ENCODE data around the gene COPG2. TPM values are rescaled to one million over a fixed set of nuclear protein-coding genes. Genes with fewer than 3 reads are reported as not detected.

The COPG2 gene
- total RNA-seq, 1 experiment from 2014 or later: 13.9 TPM

DNA sequence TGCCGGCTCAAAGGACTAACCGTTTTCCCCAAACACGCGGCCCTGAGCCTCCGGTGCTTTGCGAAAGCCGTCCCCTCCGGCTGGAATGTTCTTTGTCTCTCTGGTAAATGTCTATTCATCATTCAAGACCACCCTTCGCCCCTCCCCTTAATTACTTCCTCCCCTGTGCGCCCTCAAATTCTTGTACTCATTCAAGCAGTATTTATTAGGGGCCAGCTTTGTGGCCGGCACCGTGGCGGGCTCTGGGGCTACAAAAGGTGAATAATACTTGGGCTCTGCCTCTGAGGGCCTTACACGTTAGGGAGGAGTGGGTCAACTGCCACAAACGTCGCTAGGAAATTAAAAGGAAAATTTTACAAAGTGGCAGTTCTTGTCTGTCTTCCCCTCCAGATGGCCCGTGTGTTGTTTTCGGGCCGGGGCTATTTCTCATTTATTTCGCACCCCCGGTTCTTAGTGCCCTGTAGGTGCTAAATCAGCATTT is 178.2 kb downstream of the COPG2 start:
- H3K4me1 ChIP-seq: peaks cover 48% of the 10 kb centered on the region
- Mint-ChIP-seq H3K4me3 (ENCODE audit: unreplicated experiment) (peak overlapping the region; percentile 37), H3K4me1 (ENCODE audit: low read depth, unreplicated experiment) (peaks cover 37% of the 10 kb centered on the region), H3K27ac (ENCODE audit: unreplicated experiment) (peak overlapping the region; percentile 89), H3K27me3 (ENCODE audit: insufficient read depth, unreplicated experiment) (no peaks in the 10 kb centered on the region), H3K9me3 (ENCODE audit: unreplicated experiment) (no peaks in the 10 kb centered on the region), H3K36me3 (ENCODE audit: insufficient read depth, unreplicated experiment) (peaks cover 49% of the 10 kb centered on the region)
- no peak overlapping the region for H3K4me3 ChIP-seq (ENCODE audit: low read depth, low read length)
- no TSS peak for BruUV-seq (replicated peaks)
- POLR2A ChIA-PET: no interaction called here
- TF ChIP-seq, protein P1, sequence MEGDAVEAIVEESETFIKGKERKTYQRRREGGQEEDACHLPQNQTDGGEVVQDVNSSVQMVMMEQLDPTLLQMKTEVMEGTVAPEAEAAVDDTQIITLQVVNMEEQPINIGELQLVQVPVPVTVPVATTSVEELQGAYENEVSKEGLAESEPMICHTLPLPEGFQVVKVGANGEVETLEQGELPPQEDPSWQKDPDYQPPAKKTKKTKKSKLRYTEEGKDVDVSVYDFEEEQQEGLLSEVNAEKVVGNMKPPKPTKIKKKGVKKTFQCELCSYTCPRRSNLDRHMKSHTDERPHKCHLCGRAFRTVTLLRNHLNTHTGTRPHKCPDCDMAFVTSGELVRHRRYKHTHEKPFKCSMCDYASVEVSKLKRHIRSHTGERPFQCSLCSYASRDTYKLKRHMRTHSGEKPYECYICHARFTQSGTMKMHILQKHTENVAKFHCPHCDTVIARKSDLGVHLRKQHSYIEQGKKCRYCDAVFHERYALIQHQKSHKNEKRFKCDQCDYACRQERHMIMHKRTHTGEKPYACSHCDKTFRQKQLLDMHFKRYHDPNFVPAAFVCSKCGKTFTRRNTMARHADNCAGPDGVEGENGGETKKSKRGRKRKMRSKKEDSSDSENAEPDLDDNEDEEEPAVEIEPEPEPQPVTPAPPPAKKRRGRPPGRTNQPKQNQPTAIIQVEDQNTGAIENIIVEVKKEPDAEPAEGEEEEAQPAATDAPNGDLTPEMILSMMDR (IDR thresholded peaks at IDR 0.05; ENCODE audit: insufficient read depth in 1 of 2, low read depth in 1 of 2, low read length in 1 of 2, severe bottlenecking in 1 of 2, unreplicated experiment in 1 of 2): no peak
- CTCF ChIA-PET: no interaction called here
- intact Hi-C loops (cut with micrococcal nuclease; ENCODE audit: unreplicated experiment): no loop called here
- H3K36me3 ChIP-seq (ENCODE audit: control insufficient read depth, insufficient read depth, low read length): peaks cover 2% of the 10 kb centered on the region
- no peaks in the 10 kb centered on the region for H3K27me3 ChIP-seq (replicated peaks; ENCODE audit: control insufficient read depth, insufficient read depth, low read length)
- H3K9me3 ChIP-seq: 0 out of 2 replicates have a peak, but pooled peaks cover 3% of the 10 kb centered on the region
- no peak for DNase-seq

DNA sequence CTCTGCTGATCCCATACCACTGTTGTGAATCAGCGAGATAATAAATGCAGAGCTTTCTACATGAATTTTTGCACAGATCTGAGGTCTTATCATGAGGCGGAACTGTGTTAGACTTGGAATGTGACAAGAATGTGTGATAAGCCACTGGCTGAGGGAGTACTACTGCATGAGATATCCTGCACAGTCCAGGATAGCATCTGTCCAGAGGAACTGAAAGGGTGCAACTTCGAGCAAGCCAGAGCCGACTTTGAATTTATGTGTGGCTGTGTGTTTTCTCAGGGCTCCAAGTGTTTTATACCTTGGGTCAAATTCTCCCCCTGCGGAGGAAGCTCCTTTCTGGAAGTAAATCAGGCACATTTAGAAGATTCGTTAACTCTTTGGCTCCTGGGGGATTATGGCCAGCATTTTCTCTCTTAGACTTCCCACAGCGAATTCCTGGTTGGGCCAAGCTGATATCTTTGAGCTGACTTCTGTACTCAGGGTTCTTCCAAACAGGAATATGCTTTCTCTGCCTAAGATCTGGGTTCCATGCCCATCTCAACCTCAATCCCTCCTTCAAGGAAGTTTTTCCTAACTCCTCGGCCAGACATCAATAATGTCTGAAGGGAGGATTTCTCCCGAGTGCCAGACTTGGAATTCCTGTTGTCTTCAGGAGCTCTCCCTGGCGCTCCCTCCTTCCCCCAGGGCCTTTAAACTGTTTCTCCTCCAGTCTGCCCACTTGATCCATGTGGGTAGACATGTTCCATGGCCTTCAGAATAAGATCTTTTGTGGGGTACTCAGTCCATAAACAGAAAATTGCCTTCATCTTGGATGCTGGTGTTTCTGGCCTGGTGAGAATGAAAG is 179.2 kb downstream of the COPG2 start:
- peaks cover 46% of the 10 kb centered on the region for H3K4me1 Mint-ChIP-seq (ENCODE audit: low read depth, unreplicated experiment)
- 0 out of 2 replicates have a peak, but pooled peaks cover 3% of the 10 kb centered on the region for H3K9me3 ChIP-seq
- H3K27ac Mint-ChIP-seq (ENCODE audit: unreplicated experiment): peak overlapping the region; percentile 89
- H3K4me1 ChIP-seq: peaks cover 48% of the 10 kb centered on the region
- CTCF ChIA-PET: no interaction called here
- no peaks in the 10 kb centered on the region for H3K27me3 ChIP-seq (replicated peaks; ENCODE audit: control insufficient read depth, insufficient read depth, low read length)
- H3K36me3 Mint-ChIP-seq (ENCODE audit: insufficient read depth, unreplicated experiment): peaks cover 49% of the 10 kb centered on the region
- POLR2A ChIA-PET: interaction anchor here (0.5 kb wide), 1 partner anchor 193 kb away, joined by 3 read pairs; no protein-coding TSS in a partner anchor
- intact Hi-C loops (cut with micrococcal nuclease; ENCODE audit: unreplicated experiment): loop anchor here (2.0 to 10.0 kb wide), 4 partner anchors 123 to 265 kb away; no protein-coding TSS in a partner anchor
- peak overlapping the region; percentile 97 for H3K4me3 Mint-ChIP-seq (ENCODE audit: unreplicated experiment)
- no peak overlapping the region for H3K4me3 ChIP-seq (ENCODE audit: low read depth, low read length)
- no peaks in the 10 kb centered on the region for H3K9me3 Mint-ChIP-seq (ENCODE audit: unreplicated experiment)
- no TSS peak for BruUV-seq (replicated peaks)
- peak; percentile 62 to 82 for DNase-seq
- H3K36me3 ChIP-seq (ENCODE audit: control insufficient read depth, insufficient read depth, low read length): peaks cover 2% of the 10 kb centered on the region
- TF ChIP-seq, protein P1 (IDR thresholded peaks at IDR 0.05; ENCODE audit: insufficient read depth in 1 of 2, low read depth in 1 of 2, low read length in 1 of 2, severe bottlenecking in 1 of 2, unreplicated experiment in 1 of 2): no peak
- H3K27me3 Mint-ChIP-seq (ENCODE audit: insufficient read depth, unreplicated experiment): no peaks in the 10 kb centered on the region

DNA sequence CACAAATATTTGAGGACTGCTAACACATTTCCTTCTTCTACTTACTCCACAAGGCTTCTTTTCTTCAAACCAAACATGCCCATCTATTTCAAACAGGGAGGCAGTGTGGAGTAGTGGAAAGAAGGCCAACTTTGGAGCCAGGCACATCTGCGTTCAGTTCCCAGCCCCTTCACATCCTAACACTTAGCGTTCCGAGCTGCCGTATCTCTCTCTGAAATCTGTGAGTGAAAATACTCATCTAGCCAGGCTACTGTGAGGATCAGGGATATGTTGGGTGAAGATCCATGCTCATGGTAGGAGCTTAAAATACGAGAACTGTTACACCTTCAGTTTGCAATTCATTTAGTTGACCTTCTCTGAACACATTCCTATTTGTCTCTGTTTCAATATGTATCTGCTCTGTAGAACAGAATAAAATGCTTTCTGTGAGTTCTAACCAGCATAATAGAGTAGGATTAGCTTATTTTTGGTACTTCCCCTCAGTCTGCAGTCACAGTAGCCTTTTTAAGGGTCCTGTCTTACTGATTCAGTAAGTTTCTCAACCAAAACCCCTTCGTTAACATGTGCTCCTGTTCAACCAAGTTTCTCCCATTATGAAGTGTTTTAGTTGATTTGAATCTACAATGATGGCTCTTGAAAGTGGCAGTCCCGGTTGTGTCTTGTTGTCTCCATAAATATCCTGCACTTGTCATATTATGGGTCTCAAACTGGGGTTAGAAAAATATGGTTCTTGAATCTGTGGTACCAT is 180.0 kb downstream of the COPG2 start:
- Histone ChIP-seq H3K4me1 (peaks cover 40% of the 10 kb centered on the region), H3K27me3 (replicated peaks; ENCODE audit: control insufficient read depth, insufficient read depth, low read length) (no peaks in the 10 kb centered on the region), H3K36me3 (ENCODE audit: control insufficient read depth, insufficient read depth, low read length) (peaks cover 2% of the 10 kb centered on the region), H3K4me3 (ENCODE audit: low read depth, low read length) (no peak overlapping the region), H3K9me3 (0 out of 2 replicates have a peak, but pooled peaks cover 3% of the 10 kb centered on the region)
- no TSS peak for BruUV-seq (replicated peaks)
- Mint-ChIP-seq H3K27me3 (ENCODE audit: insufficient read depth, unreplicated experiment) (no peaks in the 10 kb centered on the region), H3K36me3 (ENCODE audit: insufficient read depth, unreplicated experiment) (peaks cover 49% of the 10 kb centered on the region), H3K4me1 (ENCODE audit: low read depth, unreplicated experiment) (peaks cover 40% of the 10 kb centered on the region), H3K9me3 (ENCODE audit: unreplicated experiment) (no peaks in the 10 kb centered on the region), H3K4me3 (ENCODE audit: unreplicated experiment) (peak overlapping the region; percentile 97), H3K27ac (ENCODE audit: unreplicated experiment) (peak overlapping the region; percentile 89)
- intact Hi-C loops (cut with micrococcal nuclease; ENCODE audit: unreplicated experiment): loop anchor here (2.0 to 10.0 kb wide), 4 partner anchors 124 to 266 kb away; no protein-coding TSS in a partner anchor
- CTCF ChIA-PET: no interaction called here
- TF ChIP-seq, protein P1 (IDR thresholded peaks at IDR 0.05; ENCODE audit: insufficient read depth in 1 of 2, low read depth in 1 of 2, low read length in 1 of 2, severe bottlenecking in 1 of 2, unreplicated experiment in 1 of 2): no peak
- POLR2A ChIA-PET: interaction anchor here (0.5 kb wide), 1 partner anchor 192 kb away, joined by 3 read pairs; no protein-coding TSS in a partner anchor
- DNase-seq: no peak

Measured in Caco-2 (cell line).